Esophagus muscularis mucosa (tissue), 4 donors: ENCODE results near the gene NUP98.

Experiments used
- CTCF ChIP-seq, 3 experiments: fragments of 200-600 bp in 2 of 3; fragments of 450-650 bp in 1 of 3; sonication (generic) in 2 of 3; IDR thresholded peaks; one replicate each; pipeline ENCODE4 v1.5.1; 2017 to 2019; ENCODE audit warnings: antibody characterized with exemption in 3 of 3, mild to moderate bottlenecking in 2 of 3, moderate library complexity in 1 of 3
- EP300 ChIP-seq: sonication (generic); formaldehyde crosslinking; IDR thresholded peaks from one replicate; pipeline ENCODE4 v1.6.1; 2017; ENCODE audit warnings: antibody characterized with exemption
- POLR2A ChIP-seq: fragments of 450-650 bp; IDR thresholded peaks from one replicate; pipeline ENCODE4 v1.6.1; 2017; ENCODE audit warnings: antibody characterized with exemption, moderate library complexity, mild to moderate bottlenecking, low read depth
- POLR2AphosphoS5 ChIP-seq, 2 donors: sonication (generic); formaldehyde crosslinking; IDR thresholded peaks; one replicate each; pipeline ENCODE4 v1.6.1; 2017; ENCODE audit warnings: antibody characterized with exemption in 2 of 2

- TF ChIP-seq CTCF (IDR thresholded peaks at IDR 0.05) (no peak), POLR2AphosphoS5 (IDR thresholded peaks at IDR 0.05) (no peak), POLR2A (no peak), EP300 (no peak)
Measured at GRCh38 chr11:3802011-3802790, 4.8 kb upstream of the NUP98 start.
